ENCODE data around the gene APEH.

The APEH gene

DNA sequence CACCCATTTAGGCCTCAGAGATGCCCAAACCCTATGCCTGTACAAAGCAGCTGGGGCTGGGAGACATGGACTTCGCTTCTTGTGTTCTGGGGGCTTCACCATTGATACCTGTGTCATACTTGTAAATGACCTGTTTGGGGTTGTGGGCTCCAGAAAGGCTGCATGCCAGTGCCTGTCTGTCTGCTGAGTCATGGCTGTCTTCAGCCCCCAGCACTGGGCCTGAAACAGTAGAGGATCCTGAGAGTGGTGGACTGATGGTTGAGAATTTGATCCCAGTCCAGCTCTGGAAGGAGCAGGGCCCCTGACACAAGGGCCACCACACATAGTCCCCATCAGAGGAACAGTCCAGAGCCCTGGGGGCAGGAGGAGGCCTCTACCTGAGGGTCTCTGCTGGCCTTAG is 24.6 kb upstream of the APEH start:
- H3K4me2 ChIP-seq (ENCODE audit: low read length) = no peak overlapping the region
- no peak overlapping the region for H4K8ac ChIP-seq (ENCODE audit: low read depth, low read length)
- no peaks in the 10 kb centered on the region for H3K36me3 ChIP-seq (ENCODE audit: control insufficient read depth in 1 of 2, insufficient read depth in 2 of 2, low read length in 2 of 2)
- no peak overlapping the region for H3K9ac ChIP-seq (ENCODE audit: low read length)
- H3K4me1 ChIP-seq (ENCODE audit: control insufficient read depth in 1 of 2, insufficient read depth in 2 of 2, low read length in 2 of 2) = peaks cover 6 to 10% of the 10 kb centered on the region in 2 experiments
- DNase-seq = no peak
- H3K9me3 ChIP-seq (ENCODE audit: insufficient read depth, low read depth, low read length) = no peaks in the 10 kb centered on the region
- peak overlapping the region; percentile 21 for H4K91ac ChIP-seq (ENCODE audit: low read depth, low read length)
- H2BK120ac ChIP-seq (ENCODE audit: insufficient read depth, low read length, poor library complexity) = no peak overlapping the region
- H3K18ac ChIP-seq (ENCODE audit: low read length) = no peak overlapping the region
- no peak overlapping the region for H2BK5ac ChIP-seq (ENCODE audit: low read depth, low read length, poor library complexity)
- no peak overlapping the region for H3K23ac ChIP-seq (ENCODE audit: low read length)
- no peak overlapping the region for H2AFZ ChIP-seq (ENCODE audit: insufficient read depth, low read length, poor library complexity)
- H3K79me1 ChIP-seq (ENCODE audit: low read length) = no peaks in the 10 kb centered on the region
- WGBS (ENCODE audit: extremely low coverage, insufficient coverage, insufficient read length) = no CpG with 5 or more reads among the region's 1 CpG
- H3K27ac ChIP-seq (ENCODE audit: low read depth, low read length) = no peak overlapping the region
- H3K14ac ChIP-seq (ENCODE audit: low read length) = peak overlapping the region; percentile 4
- H3K4me3 ChIP-seq (ENCODE audit: low read depth, low read length) = no peak overlapping the region
- no peak overlapping the region for H3K4ac ChIP-seq (ENCODE audit: low read depth, low read length)
- no peaks in the 10 kb centered on the region for H3K27me3 ChIP-seq (ENCODE audit: insufficient read depth, low read length)
- no peaks in the 10 kb centered on the region for H3K79me2 ChIP-seq (ENCODE audit: control insufficient read depth, insufficient read depth, low read length, poor library complexity)
- no peak overlapping the region for H4K12ac ChIP-seq (ENCODE audit: low read depth, low read length)
- H2AK5ac ChIP-seq (ENCODE audit: low read length) = no peak overlapping the region
- peak overlapping the region; percentile 5 for H2BK12ac ChIP-seq (ENCODE audit: low read length)

DNA sequence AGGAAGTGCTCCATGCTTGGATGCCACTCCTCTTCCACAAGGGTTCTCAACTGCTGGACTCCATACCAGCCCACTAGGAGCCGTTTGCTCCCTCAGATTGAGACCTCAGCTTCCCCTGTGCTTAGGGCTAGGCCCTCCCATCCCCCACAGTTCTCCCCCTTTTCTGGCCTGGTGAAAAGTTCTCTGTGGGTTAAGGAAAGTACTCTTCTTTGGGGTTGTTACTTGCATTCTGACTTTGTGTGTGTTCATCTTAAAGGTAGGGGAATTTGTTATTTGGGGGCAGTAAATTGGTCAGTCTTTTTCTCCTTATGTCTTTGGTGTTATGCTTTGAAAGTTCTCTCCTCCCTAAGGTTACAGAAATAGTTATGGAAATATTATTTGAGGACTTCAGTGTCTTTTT is 24.0 kb upstream of the APEH start:
- H3K27ac ChIP-seq (ENCODE audit: low read depth, low read length) = no peak overlapping the region
- H3K27me3 ChIP-seq (ENCODE audit: insufficient read depth, low read length) = no peaks in the 10 kb centered on the region
- H2AFZ ChIP-seq (ENCODE audit: insufficient read depth, low read length, poor library complexity) = no peak overlapping the region
- H2AK5ac ChIP-seq (ENCODE audit: low read length) = no peak overlapping the region
- no peaks in the 10 kb centered on the region for H3K79me2 ChIP-seq (ENCODE audit: control insufficient read depth, insufficient read depth, low read length, poor library complexity)
- H3K36me3 ChIP-seq (ENCODE audit: control insufficient read depth in 1 of 2, insufficient read depth in 2 of 2, low read length in 2 of 2) = no peaks in the 10 kb centered on the region
- H3K9me3 ChIP-seq (ENCODE audit: insufficient read depth, low read depth, low read length) = no peaks in the 10 kb centered on the region
- no peak overlapping the region for H3K23ac ChIP-seq (ENCODE audit: low read length)
- no peak overlapping the region for H3K9ac ChIP-seq (ENCODE audit: low read length)
- no peak overlapping the region for H4K12ac ChIP-seq (ENCODE audit: low read depth, low read length)
- H4K8ac ChIP-seq (ENCODE audit: low read depth, low read length) = peak overlapping the region; percentile 3
- H4K91ac ChIP-seq (ENCODE audit: low read depth, low read length) = no peak overlapping the region
- no peak overlapping the region for H3K4me2 ChIP-seq (ENCODE audit: low read length)
- no peak overlapping the region for H3K4me3 ChIP-seq (ENCODE audit: low read depth, low read length)
- no peak overlapping the region for H3K14ac ChIP-seq (ENCODE audit: low read length)
- peak overlapping the region; percentile 5 for H2BK12ac ChIP-seq (ENCODE audit: low read length)
- WGBS (ENCODE audit: extremely low coverage, insufficient coverage, insufficient read length) = no CpG with 5 or more reads among the region's 1 CpG
- H3K79me1 ChIP-seq (ENCODE audit: low read length) = no peaks in the 10 kb centered on the region
- no peak overlapping the region for H3K18ac ChIP-seq (ENCODE audit: low read length)
- peaks cover 6 to 10% of the 10 kb centered on the region in 2 experiments for H3K4me1 ChIP-seq (ENCODE audit: control insufficient read depth in 1 of 2, insufficient read depth in 2 of 2, low read length in 2 of 2)
- H2BK120ac ChIP-seq (ENCODE audit: insufficient read depth, low read length, poor library complexity) = no peak overlapping the region
- no peak overlapping the region for H3K4ac ChIP-seq (ENCODE audit: low read depth, low read length)
- no peak overlapping the region for H2BK5ac ChIP-seq (ENCODE audit: low read depth, low read length, poor library complexity)
- DNase-seq = no peak

DNA sequence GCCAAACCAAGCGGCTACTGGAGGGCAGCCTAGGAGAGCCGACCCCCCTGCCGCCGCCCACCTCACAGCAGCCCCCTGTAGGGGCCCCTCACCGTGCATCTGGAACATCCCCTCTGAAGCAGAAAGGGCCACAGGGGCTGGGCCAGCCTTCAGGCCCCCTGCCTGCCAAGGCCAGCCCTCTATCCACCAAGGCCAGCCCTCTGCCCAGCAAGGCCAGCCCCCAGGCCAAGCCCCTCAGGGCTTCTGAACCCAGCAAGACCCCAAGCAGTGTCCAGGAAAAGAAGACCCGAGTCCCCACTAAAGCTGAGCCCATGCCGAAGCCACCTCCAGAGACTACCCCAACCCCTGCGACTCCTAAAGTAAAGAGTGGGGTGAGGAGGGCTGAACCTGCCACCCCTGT is 23.5 kb upstream of the APEH start:
- no peak overlapping the region for H3K9ac ChIP-seq (ENCODE audit: low read length)
- H3K14ac ChIP-seq (ENCODE audit: low read length) = no peak overlapping the region
- no peaks in the 10 kb centered on the region for H3K79me1 ChIP-seq (ENCODE audit: low read length)
- H3K4me1 ChIP-seq (ENCODE audit: control insufficient read depth in 1 of 2, insufficient read depth in 2 of 2, low read length in 2 of 2) = peaks cover 6 to 10% of the 10 kb centered on the region in 2 experiments
- H3K36me3 ChIP-seq (ENCODE audit: control insufficient read depth in 1 of 2, insufficient read depth in 2 of 2, low read length in 2 of 2) = no peaks in the 10 kb centered on the region
- no peak overlapping the region for H3K18ac ChIP-seq (ENCODE audit: low read length)
- no peak overlapping the region for H4K8ac ChIP-seq (ENCODE audit: low read depth, low read length)
- DNase-seq = no peak
- no peak overlapping the region for H3K27ac ChIP-seq (ENCODE audit: low read depth, low read length)
- H3K27me3 ChIP-seq (ENCODE audit: insufficient read depth, low read length) = no peaks in the 10 kb centered on the region
- no peak overlapping the region for H3K23ac ChIP-seq (ENCODE audit: low read length)
- no peak overlapping the region for H3K4me3 ChIP-seq (ENCODE audit: low read depth, low read length)
- H4K12ac ChIP-seq (ENCODE audit: low read depth, low read length) = no peak overlapping the region
- H3K4me2 ChIP-seq (ENCODE audit: low read length) = no peak overlapping the region
- H4K91ac ChIP-seq (ENCODE audit: low read depth, low read length) = no peak overlapping the region
- no peak overlapping the region for H2AK5ac ChIP-seq (ENCODE audit: low read length)
- H2BK12ac ChIP-seq (ENCODE audit: low read length) = no peak overlapping the region
- no peak overlapping the region for H2AFZ ChIP-seq (ENCODE audit: insufficient read depth, low read length, poor library complexity)
- H2BK5ac ChIP-seq (ENCODE audit: low read depth, low read length, poor library complexity) = no peak overlapping the region
- H3K4ac ChIP-seq (ENCODE audit: low read depth, low read length) = no peak overlapping the region
- H3K79me2 ChIP-seq (ENCODE audit: control insufficient read depth, insufficient read depth, low read length, poor library complexity) = no peaks in the 10 kb centered on the region
- H3K9me3 ChIP-seq (ENCODE audit: insufficient read depth, low read depth, low read length) = no peaks in the 10 kb centered on the region
- H2BK120ac ChIP-seq (ENCODE audit: insufficient read depth, low read length, poor library complexity) = no peak overlapping the region
- WGBS (ENCODE audit: extremely low coverage, insufficient coverage, insufficient read length) = no CpG with 5 or more reads among the region's 8 CpGs

DNA sequence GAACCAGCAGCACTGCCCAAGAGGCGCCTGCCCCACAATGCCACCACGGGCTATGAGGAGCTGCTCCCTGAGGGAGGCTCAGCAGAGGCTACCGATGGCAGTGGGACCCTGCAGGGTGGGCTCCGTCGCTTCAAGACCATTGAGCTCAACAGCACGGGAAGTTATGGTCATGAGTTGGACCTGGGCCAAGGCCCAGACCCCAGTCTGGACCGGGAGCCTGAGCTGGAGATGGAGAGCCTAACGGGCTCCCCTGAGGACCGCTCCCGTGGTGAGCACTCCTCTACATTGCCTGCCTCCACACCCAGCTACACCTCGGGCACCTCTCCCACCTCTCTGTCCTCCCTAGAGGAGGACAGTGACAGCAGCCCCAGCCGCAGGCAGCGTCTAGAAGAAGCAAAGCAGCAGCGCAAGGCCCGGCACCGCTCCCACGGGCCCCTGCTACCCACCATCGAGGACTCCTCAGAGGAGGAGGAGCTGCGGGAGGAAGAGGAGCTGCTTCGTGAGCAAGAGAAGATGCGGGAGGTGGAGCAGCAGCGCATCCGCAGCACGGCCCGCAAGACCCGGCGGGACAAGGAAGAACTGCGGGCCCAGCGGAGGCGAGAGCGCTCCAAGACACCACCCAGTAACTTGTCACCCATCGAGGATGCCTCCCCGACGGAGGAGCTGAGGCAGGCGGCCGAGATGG is 21.8 kb upstream of the APEH start:
- Histone ChIP-seq H3K4ac (ENCODE audit: low read depth, low read length) (no peak overlapping the region), H4K12ac (ENCODE audit: low read depth, low read length) (no peak overlapping the region), H3K4me2 (ENCODE audit: low read length) (no peak overlapping the region), H3K18ac (ENCODE audit: low read length) (no peak overlapping the region), H3K27me3 (ENCODE audit: insufficient read depth, low read length) (no peaks in the 10 kb centered on the region), H4K8ac (ENCODE audit: low read depth, low read length) (no peak overlapping the region), H2AFZ (ENCODE audit: insufficient read depth, low read length, poor library complexity) (no peak overlapping the region), H3K79me2 (ENCODE audit: control insufficient read depth, insufficient read depth, low read length, poor library complexity) (no peaks in the 10 kb centered on the region), H3K14ac (ENCODE audit: low read length) (no peak overlapping the region), H2BK120ac (ENCODE audit: insufficient read depth, low read length, poor library complexity) (no peak overlapping the region), H3K9me3 (ENCODE audit: insufficient read depth, low read depth, low read length) (no peaks in the 10 kb centered on the region), H3K27ac (ENCODE audit: low read depth, low read length) (no peak overlapping the region), H3K4me1 (ENCODE audit: control insufficient read depth in 1 of 2, insufficient read depth in 2 of 2, low read length in 2 of 2) (peaks cover 6 to 10% of the 10 kb centered on the region in 2 experiments), H2BK5ac (ENCODE audit: low read depth, low read length, poor library complexity) (no peak overlapping the region), H3K9ac (ENCODE audit: low read length) (no peak overlapping the region), H3K23ac (ENCODE audit: low read length) (no peak overlapping the region), H3K79me1 (ENCODE audit: low read length) (no peaks in the 10 kb centered on the region), H2AK5ac (ENCODE audit: low read length) (no peak overlapping the region), H3K4me3 (ENCODE audit: low read depth, low read length) (no peak overlapping the region), H3K36me3 (ENCODE audit: control insufficient read depth in 1 of 2, insufficient read depth in 2 of 2, low read length in 2 of 2) (no peaks in the 10 kb centered on the region), H2BK12ac (ENCODE audit: low read length) (no peak overlapping the region), H4K91ac (ENCODE audit: low read depth, low read length) (no peak overlapping the region)
- no CpG with 5 or more reads among the region's 36 CpGs for WGBS (ENCODE audit: extremely low coverage, insufficient coverage, insufficient read length)
- DNase-seq = no peak
